Activated T-helper 2 cell treated with anti-CD3 and anti-CD28 coated beads, Interferon-gamma antibody, Interleukin-2, Interleukin-4, amounts not matched to agents 10 μg/mL and 5 μg/mL and 100 μg/mL, durations not matched to agents 14 hours and 24 hours and 36 hours (primary cell): ENCODE measurements around the gene CORIN. TPM values are rescaled to one million over a fixed set of nuclear protein-coding genes. Genes with fewer than 3 reads are reported as not detected.
"Not testable (repeated sequence)": the region's sequence is repeated elsewhere in the genome, so short reads cannot be mapped to it uniquely, and the experiment has no call there.

ENCODE experiments used
- DNase-seq: peaks from one replicate; pipeline ENCODE4 v3.0.0; 2021; ENCODE audit warnings: low spot score
- H3K27ac Mint-ChIP-seq: one replicate; pipeline ENCODE4 v1.8.0; 2021; ENCODE audit warnings: mixed read lengths
- H3K27me3 Mint-ChIP-seq: one replicate; pipeline ENCODE4 v1.8.0; 2021; ENCODE audit warnings: low read depth, mixed read lengths
- H3K36me3 Mint-ChIP-seq: one replicate; pipeline ENCODE4 v1.8.0; 2021; ENCODE audit warnings: low read depth, mixed read lengths
- H3K4me1 Mint-ChIP-seq: one replicate; pipeline ENCODE4 v1.8.0; 2021; ENCODE audit warnings: low read depth, mixed read lengths
- H3K4me3 Mint-ChIP-seq: one replicate; pipeline ENCODE4 v1.8.0; 2021; ENCODE audit warnings: low read depth, mild to moderate bottlenecking, moderate library complexity, mixed read lengths
- H3K9me3 Mint-ChIP-seq: one replicate; pipeline ENCODE4 v1.8.0; 2021; ENCODE audit warnings: mixed read lengths
- intact Hi-C: fragments of 100-400 bp; cut with micrococcal nuclease; formaldehyde crosslinking; loops from one replicate; pipeline ENCODE4 v1.15.1; 2023
- total RNA-seq: library from RNA; stranded (reverse); gene quantifications from 2 replicates; pipeline ENCODE4 v1.2.3, GENCODE V29; 2022

Gene CORIN
- total RNA-seq, 1 donor from 2014 or later, result 0.30 TPM

DNA sequence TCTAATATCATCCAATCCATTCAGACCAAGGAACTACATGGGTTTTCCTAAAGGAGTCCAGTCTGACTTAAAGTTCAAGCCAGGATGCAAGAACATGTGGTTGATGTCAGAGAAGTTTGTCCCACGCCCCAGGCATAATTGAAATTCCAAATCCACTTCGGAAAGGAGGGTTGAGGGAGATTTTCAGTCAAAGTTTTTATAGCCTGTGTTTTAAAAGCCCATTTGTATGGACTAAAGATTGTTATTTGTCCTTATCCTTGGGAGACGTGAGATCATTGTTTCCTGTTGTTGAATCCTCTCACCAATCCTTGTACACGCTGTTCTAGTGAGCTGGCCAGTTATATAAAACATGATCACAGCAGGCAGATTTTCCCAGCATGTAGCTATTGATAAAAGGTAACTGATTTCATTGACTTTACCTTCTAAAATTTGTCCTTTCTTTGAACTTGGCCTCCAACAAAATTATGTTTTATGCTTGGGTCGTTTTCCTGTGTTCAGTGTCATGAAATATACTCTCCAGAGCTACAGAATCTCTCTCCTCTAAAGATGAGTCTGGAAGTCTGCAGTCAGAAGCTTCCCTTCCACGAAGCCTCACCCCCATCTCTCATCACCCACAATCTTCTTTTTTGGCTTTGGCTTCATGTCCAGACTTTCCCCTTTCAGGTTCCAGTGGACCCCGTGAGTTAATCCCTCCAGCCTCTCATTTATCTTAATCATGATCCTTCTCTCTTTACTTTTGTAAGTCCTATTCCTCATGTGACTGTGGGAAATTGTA lies 259.9 kb downstream of the CORIN start:
- intact Hi-C loops, result no loop called here
- H3K27me3 Mint-ChIP-seq, result no peaks in the 10 kb centered on the region
- H3K4me3 Mint-ChIP-seq, result no peak overlapping the region
- no peaks in the 10 kb centered on the region for H3K4me1 Mint-ChIP-seq
- H3K36me3 Mint-ChIP-seq, result no peaks in the 10 kb centered on the region
- H3K27ac Mint-ChIP-seq, result no peak overlapping the region
- DNase-seq, result no peak
- no peaks in the 10 kb centered on the region for H3K9me3 Mint-ChIP-seq

- H3K27ac Mint-ChIP-seq, result no peak overlapping the region
These were observed 264.9 kb downstream of the CORIN start for GRCh38 chr4:47572981-47573380.

DNA sequence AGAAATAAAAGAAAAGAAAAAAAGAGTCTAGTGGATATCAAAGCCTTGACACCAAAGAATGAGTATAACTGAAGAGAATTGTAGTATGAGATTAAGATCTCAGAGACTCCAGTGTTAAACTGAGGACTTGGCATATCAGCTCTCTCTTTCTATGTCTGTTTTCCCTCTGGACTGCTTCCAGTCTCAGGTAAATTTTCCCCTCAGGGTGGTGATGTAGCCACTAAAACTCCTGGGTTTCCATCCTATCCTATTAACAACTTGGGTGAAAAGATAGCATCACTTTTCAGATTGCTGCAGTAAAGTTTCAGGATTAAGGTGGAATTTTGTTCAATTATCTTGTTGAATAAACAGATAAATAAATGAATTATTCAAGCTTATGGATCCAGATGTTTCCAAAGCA lies 267.1 kb downstream of the CORIN start:
- H3K9me3 Mint-ChIP-seq, result no peaks in the 10 kb centered on the region
- peaks cover 3% of the 10 kb centered on the region for H3K4me1 Mint-ChIP-seq

More at GRCh38 chr4:47572981-47573380, 264.9 kb downstream of the CORIN start:
- intact Hi-C loops, result no loop called here
- Mint-ChIP-seq H3K27me3 (no peaks in the 10 kb centered on the region), H3K4me3 (no peak overlapping the region), H3K36me3 (no peaks in the 10 kb centered on the region), H3K9me3 (no peaks in the 10 kb centered on the region), H3K4me1 (no peaks in the 10 kb centered on the region)
- DNase-seq, result no peak

GRCh38 chr4:47567511-47567910 lies 270.4 kb downstream of the CORIN start:
- Mint-ChIP-seq H3K27me3 (no peaks in the 10 kb centered on the region), H3K4me3 (no peak overlapping the region), H3K36me3 (no peaks in the 10 kb centered on the region), H3K9me3 (no peaks in the 10 kb centered on the region), H3K27ac (no peak overlapping the region), H3K4me1 (peaks cover 10% of the 10 kb centered on the region)
- intact Hi-C loops, result no loop called here
- DNase-seq, result no peak

More for the DNA sequence above, 267.1 kb downstream of the CORIN start:
- Mint-ChIP-seq H3K4me3 (no peak overlapping the region), H3K36me3 (no peaks in the 10 kb centered on the region), H3K27me3 (no peaks in the 10 kb centered on the region), H3K27ac (no peak overlapping the region)
- intact Hi-C loops, result no loop called here
- no peak for DNase-seq

GRCh38 chr4:47566969-47567368 lies 270.9 kb downstream of the CORIN start:
- no peaks in the 10 kb centered on the region for H3K27me3 Mint-ChIP-seq
- H3K9me3 Mint-ChIP-seq, result no peaks in the 10 kb centered on the region
- H3K4me3 Mint-ChIP-seq, result no peak overlapping the region
- peaks cover 15% of the 10 kb centered on the region for H3K4me1 Mint-ChIP-seq
- H3K36me3 Mint-ChIP-seq, result no peaks in the 10 kb centered on the region
- intact Hi-C loops, result no loop called here
- H3K27ac Mint-ChIP-seq, result no peak overlapping the region
- no peak for DNase-seq

DNA sequence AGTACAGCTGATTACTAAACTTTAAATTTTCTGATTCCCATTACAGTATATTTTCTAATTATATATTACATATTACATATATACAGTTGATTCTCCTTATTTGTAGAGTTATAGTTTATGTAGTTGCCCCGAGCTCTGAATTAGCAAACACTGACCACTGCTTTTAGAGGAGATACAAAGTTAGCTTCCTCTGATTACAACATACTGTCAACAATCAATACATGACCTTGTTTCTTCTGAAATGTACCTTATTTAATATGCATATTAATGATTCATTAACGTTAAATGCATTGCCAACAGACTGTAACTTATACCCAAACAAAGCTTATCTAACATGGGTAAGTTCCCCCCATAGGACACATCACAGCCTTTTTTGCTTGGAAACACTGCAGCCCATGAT lies 271.3 kb downstream of the CORIN start:
- no peak for DNase-seq
- no peak overlapping the region for H3K4me3 Mint-ChIP-seq
- no peaks in the 10 kb centered on the region for H3K36me3 Mint-ChIP-seq
- H3K4me1 Mint-ChIP-seq, result peaks cover 18% of the 10 kb centered on the region
- H3K27ac Mint-ChIP-seq, result no peak overlapping the region
- H3K27me3 Mint-ChIP-seq, result no peaks in the 10 kb centered on the region
- no peaks in the 10 kb centered on the region for H3K9me3 Mint-ChIP-seq
- intact Hi-C loops, result no loop called here

GRCh38 chr4:47562297-47562696 lies 275.6 kb downstream of the CORIN start:
- Mint-ChIP-seq H3K36me3 (no peaks in the 10 kb centered on the region), H3K27me3 (peaks cover 2% of the 10 kb centered on the region), H3K27ac (no peak overlapping the region), H3K9me3 (no peaks in the 10 kb centered on the region), H3K4me1 (peaks cover 20% of the 10 kb centered on the region), H3K4me3 (no peak overlapping the region)
- intact Hi-C loops, result loop anchor here (1.0 to 2.0 kb wide), 2 partner anchors 29 to 77 kb away; partner anchors contain the start of gene ATP10D
- DNase-seq, result no peak

- H3K9me3 Mint-ChIP-seq, result no peaks in the 10 kb centered on the region
- H3K27ac Mint-ChIP-seq, result no peak overlapping the region
- intact Hi-C loops, result no loop called here
- no peaks in the 10 kb centered on the region for H3K36me3 Mint-ChIP-seq
- no peak overlapping the region for H3K4me3 Mint-ChIP-seq
- DNase-seq, result no peak
- peaks cover 2% of the 10 kb centered on the region for H3K27me3 Mint-ChIP-seq
- peaks cover 16% of the 10 kb centered on the region for H3K4me1 Mint-ChIP-seq
These were observed 276.5 kb downstream of the CORIN start for GRCh38 chr4:47561331-47561730.

DNA sequence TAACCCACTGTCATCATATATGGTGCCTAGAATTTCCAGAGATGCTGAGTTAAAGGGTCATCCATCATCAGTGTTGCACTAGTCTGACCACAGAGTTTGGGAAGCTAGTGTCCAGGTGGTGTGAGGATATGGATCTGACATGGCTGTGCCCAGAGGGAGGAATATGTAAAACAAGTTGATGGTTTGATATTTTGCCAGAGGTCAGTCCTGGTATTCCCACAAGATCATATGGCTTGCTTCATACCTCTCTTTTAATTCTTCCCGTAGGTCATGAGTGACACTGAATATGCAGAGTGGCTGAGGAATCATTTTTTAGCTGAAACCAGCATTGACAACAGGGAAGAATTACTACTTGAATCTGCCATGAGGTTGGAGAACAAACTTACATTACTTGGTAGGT lies 277.2 kb downstream of the CORIN start:
- intact Hi-C loops, result no loop called here
- H3K4me3 Mint-ChIP-seq, result no peak overlapping the region
- peaks cover 2% of the 10 kb centered on the region for H3K27me3 Mint-ChIP-seq
- H3K27ac Mint-ChIP-seq, result no peak overlapping the region
- no peak for DNase-seq
- no peaks in the 10 kb centered on the region for H3K9me3 Mint-ChIP-seq
- H3K4me1 Mint-ChIP-seq, result peaks cover 16% of the 10 kb centered on the region
- no peaks in the 10 kb centered on the region for H3K36me3 Mint-ChIP-seq

DNA sequence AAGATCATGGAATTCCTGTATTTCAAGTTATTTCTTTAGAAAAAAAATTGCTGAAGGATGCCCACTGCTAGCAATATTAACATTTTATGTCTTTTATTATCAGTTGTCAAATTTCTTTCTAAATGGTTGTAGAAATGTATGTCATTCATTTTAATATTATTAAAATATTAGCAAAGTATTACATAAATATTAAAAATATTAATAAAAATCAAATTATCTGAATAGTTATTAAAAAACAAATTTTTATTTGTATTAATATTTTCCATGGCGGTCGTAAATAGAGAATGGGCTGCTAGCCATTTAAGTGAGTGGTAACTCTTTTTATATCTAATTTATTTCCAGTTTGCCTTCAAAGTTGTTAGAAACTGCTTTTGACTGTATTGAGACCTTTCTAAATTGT lies 280.6 kb downstream of the CORIN start:
- no peak for DNase-seq
- H3K36me3 Mint-ChIP-seq, result no peaks in the 10 kb centered on the region
- H3K27ac Mint-ChIP-seq, result no peak overlapping the region
- intact Hi-C loops, result no loop called here
- H3K4me3 Mint-ChIP-seq, result no peak overlapping the region
- H3K4me1 Mint-ChIP-seq, result peaks cover 7% of the 10 kb centered on the region
- H3K27me3 Mint-ChIP-seq, result peaks cover 2% of the 10 kb centered on the region
- no peaks in the 10 kb centered on the region for H3K9me3 Mint-ChIP-seq

DNA sequence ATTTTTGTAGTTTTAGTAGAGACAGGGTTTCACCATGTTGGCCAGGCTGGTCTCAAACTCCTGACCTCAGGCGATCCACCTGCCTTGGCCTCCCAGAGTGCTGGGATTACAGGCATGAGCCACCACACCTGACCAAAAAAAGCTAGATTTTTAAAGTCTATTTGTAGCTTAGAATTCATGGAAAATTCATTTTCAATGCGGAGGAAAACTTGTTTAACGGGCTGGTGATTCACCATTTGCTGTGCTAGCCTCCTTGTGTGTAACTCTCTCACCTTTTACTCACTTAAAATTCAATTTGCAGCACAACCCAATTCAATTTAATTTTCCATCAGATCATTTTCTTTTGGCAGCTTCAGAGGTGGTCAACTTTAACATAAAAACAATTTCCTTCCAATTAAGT lies 281.9 kb downstream of the CORIN start:
- H3K9me3 Mint-ChIP-seq, DNase-seq, H3K27me3 Mint-ChIP-seq, H3K4me1 Mint-ChIP-seq, H3K27ac Mint-ChIP-seq, intact Hi-C loops, H3K4me3 Mint-ChIP-seq, H3K36me3 Mint-ChIP-seq: not testable (repeated sequence)

- no peak for DNase-seq
- intact Hi-C loops, result no loop called here
- H3K4me1 Mint-ChIP-seq, result peaks cover 5% of the 10 kb centered on the region
- H3K27me3 Mint-ChIP-seq, result no peaks in the 10 kb centered on the region
- H3K27ac Mint-ChIP-seq, result no peak overlapping the region
- H3K4me3 Mint-ChIP-seq, result no peak overlapping the region
- H3K36me3 Mint-ChIP-seq, result no peaks in the 10 kb centered on the region
- no peaks in the 10 kb centered on the region for H3K9me3 Mint-ChIP-seq
These were observed 284.3 kb downstream of the CORIN start for GRCh38 chr4:47553329-47554125.

DNA sequence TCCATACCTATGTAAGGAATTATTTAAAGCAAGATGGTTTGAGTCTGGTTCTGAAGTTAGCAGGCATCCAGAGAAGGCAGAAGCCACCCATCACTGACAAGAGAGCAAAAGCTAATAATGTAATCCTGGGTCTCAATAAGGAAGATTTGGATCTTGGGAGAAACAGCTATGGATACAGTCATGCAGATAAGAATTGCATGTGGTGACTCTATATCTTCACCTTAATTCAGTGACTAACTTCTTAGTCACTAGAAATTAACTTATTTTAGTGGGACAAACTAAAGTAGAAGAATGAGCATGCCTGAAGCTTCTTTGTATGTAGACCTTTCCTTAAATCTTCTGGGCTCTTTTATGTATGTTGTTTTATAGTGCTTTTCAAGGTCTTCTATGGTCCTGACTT lies 286.2 kb downstream of the CORIN start:
- Mint-ChIP-seq H3K27me3 (no peaks in the 10 kb centered on the region), H3K4me1 (peaks cover 5% of the 10 kb centered on the region)

More for the DNA sequence above, 286.2 kb downstream of the CORIN start:
- no peak for DNase-seq
- Mint-ChIP-seq H3K9me3 (no peaks in the 10 kb centered on the region), H3K36me3 (no peaks in the 10 kb centered on the region), H3K4me3 (no peak overlapping the region), H3K27ac (no peak overlapping the region)
- intact Hi-C loops, result no loop called here
